Urinary bladder (tissue), 4 donors: ENCODE measurements around the gene PFKP. TPM values are rescaled to one million over a fixed set of nuclear protein-coding genes. Genes with fewer than 3 reads are reported as not detected.
A peak's percentile ranks its signal among the peaks of the same experiment; 100 is the strongest.

Source experiments
- DNase-seq: peaks from one replicate; pipeline ENCODE4 v3.0.0-alpha.2; 2015; ENCODE audit errors: extremely low spot score
- H3K27ac ChIP-seq: one replicate; pipeline ENCODE4 v1.5.1; 2013; ENCODE audit warnings: low read depth, mild to moderate bottlenecking, moderate library complexity
- H3K36me3 ChIP-seq: one replicate; pipeline ENCODE4 v1.6.1; 2013; ENCODE audit warnings: mild to moderate bottlenecking, moderate library complexity; ENCODE audit not compliant: insufficient read depth
- H3K4me1 ChIP-seq: one replicate; pipeline ENCODE4 v1.6.1; 2013; ENCODE audit warnings: mild to moderate bottlenecking, moderate library complexity; ENCODE audit not compliant: insufficient read depth
- H3K4me3 ChIP-seq: one replicate; pipeline ENCODE4 v1.5.1; 2013; ENCODE audit warnings: low read depth, low read length
- WGBS: extraction: QIAGEN DNeasy Blood & Tissue Kit; methylation state at CpG from one replicate; pipeline ENCODE4 v1.1.7; 2013; 5-methylcytosine and 5-hydroxymethylcytosine counted together
- polyA plus RNA-seq: library from polyadenylated mRNA; stranded (reverse); fragments of 200-250 nt; gene quantifications from one replicate; pipeline ENCODE4 v1.2.3, GENCODE V29; 2013
- total RNA-seq: library from RNA; depleted of rRNA; stranded (reverse); fragments of >200 nt; gene quantifications from one replicate; pipeline ENCODE4 v1.2.3, GENCODE V29; 2014
- donor health status: healthy with polysubstance abuse.
- donor health status: healthy.

Gene PFKP
- total and polyA plus RNA-seq, 2 donors: 40.6 to 104 TPM

DNA sequence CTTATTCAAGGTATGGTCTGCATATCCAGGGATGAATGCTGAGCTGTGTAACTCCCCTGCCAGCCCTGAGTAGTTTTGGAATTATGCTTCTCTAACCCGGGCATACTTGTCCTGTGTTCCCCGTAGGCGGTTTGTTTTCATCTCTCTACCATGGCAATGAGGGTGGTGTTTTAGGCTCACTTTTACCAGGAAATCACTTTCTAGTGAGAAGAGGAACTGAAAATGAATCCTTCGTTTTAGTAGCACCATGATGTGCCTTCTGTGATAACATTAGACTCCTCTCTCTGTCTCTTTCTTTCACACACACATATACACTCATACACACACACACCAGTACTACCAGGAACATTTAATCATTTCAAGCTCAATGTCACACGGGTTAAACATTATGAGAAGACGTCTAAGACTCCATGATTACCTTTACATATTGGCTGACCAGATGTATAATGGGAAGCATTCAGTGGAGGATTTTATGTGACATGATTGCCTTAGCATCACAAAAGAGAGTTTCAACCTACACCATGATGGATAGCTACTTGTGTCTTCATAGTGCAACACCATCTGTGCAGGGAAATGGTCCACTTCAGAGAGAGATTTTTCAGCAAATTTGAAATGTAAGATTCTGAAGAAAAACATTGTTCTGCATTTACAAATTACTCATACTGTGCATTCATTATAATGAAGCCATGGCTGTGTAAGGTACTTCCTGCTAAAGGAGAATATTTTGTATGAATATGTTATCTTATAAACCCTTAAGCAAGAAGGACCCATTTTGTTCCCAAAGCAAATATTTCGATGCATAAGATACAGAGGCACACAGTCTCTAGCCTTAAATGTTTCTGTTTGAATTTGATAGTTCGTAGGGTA lies 31.0 kb upstream of the PFKP start:
- no peak for DNase-seq
- H3K27ac ChIP-seq: no peak overlapping the region
- no peak overlapping the region for H3K4me3 ChIP-seq
- no peaks in the 10 kb centered on the region for H3K4me1 ChIP-seq
- 73% methylated on average over 8 of the region's 8 CpGs for WGBS
- H3K36me3 ChIP-seq: no peaks in the 10 kb centered on the region

DNA sequence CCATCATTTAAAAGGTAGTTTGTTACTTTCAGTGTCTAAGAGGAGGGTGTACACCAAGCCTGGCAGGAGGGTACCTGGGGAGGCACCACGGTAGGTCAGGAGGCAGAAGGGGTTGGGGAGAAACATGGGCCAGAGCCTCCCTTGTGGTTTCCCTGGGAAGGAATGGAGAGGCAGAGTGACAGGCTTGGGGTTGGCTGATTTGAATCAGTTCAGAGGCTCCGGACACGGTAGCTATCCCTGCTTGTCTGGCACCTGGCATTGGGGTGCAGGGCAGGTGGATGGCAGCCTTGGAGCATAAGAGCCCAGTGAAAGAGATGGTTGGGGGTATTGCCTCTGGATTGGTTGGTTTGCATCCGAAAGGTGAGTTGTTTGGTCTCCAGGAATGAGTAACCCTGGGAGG lies 30.2 kb upstream of the PFKP start:
- no peak overlapping the region for H3K4me3 ChIP-seq
- 95% methylated on average over 4 of the region's 4 CpGs for WGBS
- no peak for DNase-seq
- H3K27ac ChIP-seq: no peak overlapping the region
- no peaks in the 10 kb centered on the region for H3K4me1 ChIP-seq
- H3K36me3 ChIP-seq: no peaks in the 10 kb centered on the region

GRCh38 chr10:3040069-3040468 lies 27.3 kb upstream of the PFKP start:
- 81% methylated on average over 1 of the region's 1 CpG for WGBS
- Histone ChIP-seq H3K4me3 (no peak overlapping the region), H3K36me3 (no peaks in the 10 kb centered on the region), H3K27ac (no peak overlapping the region), H3K4me1 (no peaks in the 10 kb centered on the region)
- DNase-seq: no peak

DNA sequence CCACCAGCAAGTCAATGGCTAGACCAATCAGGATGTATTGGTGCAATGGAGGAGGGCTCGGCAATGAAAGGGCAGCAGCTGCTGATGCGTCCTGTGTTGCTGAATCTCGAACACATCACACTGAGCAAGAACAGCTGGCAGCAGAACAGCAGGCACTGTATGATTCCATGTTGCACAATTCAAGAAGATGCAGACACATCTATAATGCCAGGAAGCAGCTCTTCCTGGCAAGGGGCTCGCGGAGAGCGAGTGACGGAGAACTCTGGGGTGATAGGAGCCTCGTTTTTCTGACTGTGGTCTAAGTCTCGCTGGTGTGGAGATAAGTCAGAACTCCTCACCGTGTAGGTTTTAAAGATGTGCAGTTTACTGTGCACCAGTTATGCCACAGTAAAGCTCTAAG lies 24.8 kb upstream of the PFKP start:
- WGBS: 77% methylated on average over 10 of the region's 10 CpGs
- no peak overlapping the region for H3K27ac ChIP-seq
- H3K4me3 ChIP-seq: no peak overlapping the region
- H3K4me1 ChIP-seq: no peaks in the 10 kb centered on the region
- no peak for DNase-seq
- H3K36me3 ChIP-seq: no peaks in the 10 kb centered on the region

DNA sequence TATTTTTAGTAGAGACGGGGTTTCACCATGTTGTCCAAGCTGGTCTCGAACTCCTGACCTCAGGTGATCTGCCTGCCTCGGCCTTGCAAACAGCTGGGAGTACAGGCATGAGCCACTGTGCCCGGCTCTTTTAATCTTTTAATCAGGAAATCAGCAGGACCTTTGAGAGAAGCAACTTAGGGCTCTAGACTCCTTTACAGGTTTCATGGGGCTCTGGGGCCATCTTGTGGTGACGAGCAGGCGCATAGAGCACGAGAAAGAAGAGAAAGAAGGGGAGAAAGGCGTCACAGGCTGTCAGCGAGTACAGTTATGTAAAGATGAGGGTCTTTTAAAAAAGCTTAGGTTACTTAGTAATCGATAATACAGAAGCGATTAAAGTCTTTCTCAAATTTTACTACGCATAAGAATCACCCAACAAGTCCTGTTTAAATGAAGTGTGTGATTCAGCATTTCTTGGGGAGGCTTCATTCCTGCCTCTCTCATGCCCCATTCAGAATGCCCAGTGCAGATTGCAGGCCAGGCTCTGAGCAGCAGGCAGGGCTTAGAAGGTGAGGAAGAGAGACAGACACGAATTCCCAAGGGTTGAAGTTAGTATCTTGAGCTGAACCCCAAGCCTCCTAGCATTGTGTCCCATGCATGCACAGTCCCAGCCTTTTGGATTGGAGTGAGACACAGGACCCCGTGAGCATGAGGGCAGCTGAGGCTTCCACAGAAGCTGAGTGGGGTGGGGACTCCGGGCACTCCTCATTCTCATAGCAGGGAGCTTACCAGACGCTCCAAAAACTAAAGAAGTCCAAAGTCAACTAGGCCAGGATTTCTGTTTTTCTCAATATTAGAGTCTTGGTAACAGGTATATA lies 23.6 kb upstream of the PFKP start:
- H3K4me1 ChIP-seq: no peaks in the 10 kb centered on the region
- DNase-seq: peak; percentile 37
- WGBS: 23% methylated on average over 16 of the region's 16 CpGs
- H3K36me3 ChIP-seq: no peaks in the 10 kb centered on the region
- H3K4me3 ChIP-seq: no peak overlapping the region
- H3K27ac ChIP-seq: no peak overlapping the region

DNA sequence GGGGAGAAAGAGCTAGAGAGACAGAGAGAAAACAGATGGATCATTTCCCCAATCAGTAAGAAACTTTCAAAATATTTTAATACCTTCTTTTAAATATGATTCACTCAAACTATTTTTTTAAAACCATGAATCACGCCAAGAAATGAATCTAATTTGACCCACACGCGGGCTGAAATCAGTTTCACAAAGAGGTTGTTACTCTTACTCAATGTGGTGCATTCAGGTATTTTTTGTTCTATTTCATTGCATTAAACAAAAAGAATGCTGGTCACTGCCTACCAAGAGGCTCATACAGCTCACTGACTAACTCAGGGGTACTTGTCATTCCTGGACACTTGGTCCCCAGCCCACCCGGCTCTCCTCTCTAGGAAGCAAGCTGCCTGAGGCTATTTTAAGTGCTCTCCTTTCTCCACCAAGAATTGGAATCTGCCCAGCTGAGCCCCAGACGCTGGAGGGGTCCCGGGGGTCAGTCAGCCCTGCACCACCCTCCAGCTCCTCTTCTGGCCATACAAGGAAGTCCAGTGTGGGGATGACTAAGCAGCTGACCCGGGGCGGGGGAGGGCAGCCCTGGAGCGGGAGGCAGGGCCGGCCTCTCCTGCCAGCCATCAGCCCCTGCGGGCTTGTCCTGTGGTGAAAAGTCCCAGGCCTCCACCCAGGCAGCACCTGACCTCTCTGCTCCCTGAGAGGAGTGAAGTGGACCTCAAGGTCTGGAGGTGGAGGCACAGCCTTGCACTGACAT lies 21.7 kb upstream of the PFKP start:
- WGBS: 19% methylated on average over 11 of the region's 11 CpGs
- no peak for DNase-seq
- no peaks in the 10 kb centered on the region for H3K4me1 ChIP-seq
- H3K27ac ChIP-seq: no peak overlapping the region
- no peaks in the 10 kb centered on the region for H3K36me3 ChIP-seq
- no peak overlapping the region for H3K4me3 ChIP-seq

GRCh38 chr10:3046210-3046779 lies 21.1 kb upstream of the PFKP start:
- no peak for DNase-seq
- Histone ChIP-seq H3K4me1 (no peaks in the 10 kb centered on the region), H3K4me3 (no peak overlapping the region), H3K27ac (peak overlapping the region; percentile 31), H3K36me3 (no peaks in the 10 kb centered on the region)
- 57% methylated on average over 6 of the region's 6 CpGs for WGBS

DNA sequence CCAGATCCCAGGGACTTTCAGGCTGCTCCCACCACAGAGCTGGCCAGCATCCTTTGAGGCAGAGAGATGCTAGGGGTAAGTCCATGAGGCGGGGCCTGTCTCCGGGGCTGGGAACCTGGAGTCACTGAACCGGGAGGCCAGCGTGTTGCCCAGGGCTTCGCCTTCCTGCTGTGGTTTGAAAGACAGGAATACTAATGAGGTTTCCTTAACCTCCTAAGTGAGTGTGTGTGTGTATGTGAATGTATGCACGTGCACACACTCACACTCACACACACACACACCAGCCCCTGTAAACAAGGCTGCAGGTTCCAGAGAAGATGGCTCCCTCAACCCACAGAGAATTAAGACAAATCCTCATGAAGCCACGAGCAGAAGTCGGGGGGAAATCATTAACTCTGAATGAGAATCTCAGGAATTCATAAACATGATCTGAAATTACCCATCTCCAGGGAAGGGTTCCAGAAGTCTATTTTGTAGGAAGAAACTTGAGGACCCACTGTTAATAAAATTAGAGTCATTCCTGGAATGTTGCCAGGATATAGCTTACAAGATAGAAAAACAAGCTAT lies 20.3 kb upstream of the PFKP start:
- Histone ChIP-seq H3K36me3 (no peaks in the 10 kb centered on the region), H3K27ac (no peak overlapping the region), H3K4me3 (no peak overlapping the region), H3K4me1 (no peaks in the 10 kb centered on the region)
- DNase-seq: no peak
- 48% methylated on average over 8 of the region's 8 CpGs for WGBS

DNA sequence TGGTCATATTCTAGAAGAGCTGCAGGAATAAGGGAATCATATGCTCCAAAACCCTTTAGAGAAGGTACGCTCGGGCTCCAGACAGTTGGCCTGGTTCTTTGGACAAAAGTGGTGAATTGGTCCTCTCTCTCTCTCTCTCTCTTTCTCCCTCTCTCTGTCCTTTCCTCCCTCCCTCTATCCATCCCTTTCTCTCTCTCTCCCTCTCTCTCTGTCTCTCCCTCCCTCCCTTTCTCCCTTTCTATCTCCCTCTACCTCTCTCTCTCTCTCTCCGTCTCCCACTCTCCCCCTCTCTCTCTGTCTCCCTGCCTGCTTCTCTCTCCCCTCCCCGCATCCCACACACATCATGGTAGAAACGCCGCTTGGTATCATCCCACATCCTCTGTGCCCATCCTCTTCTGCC lies 19.8 kb upstream of the PFKP start:
- DNase-seq: no peak
- 69% methylated on average over 6 of the region's 6 CpGs for WGBS
- Histone ChIP-seq H3K4me3 (no peak overlapping the region), H3K27ac (peak overlapping the region; percentile 44), H3K36me3 (no peaks in the 10 kb centered on the region), H3K4me1 (no peaks in the 10 kb centered on the region)

DNA sequence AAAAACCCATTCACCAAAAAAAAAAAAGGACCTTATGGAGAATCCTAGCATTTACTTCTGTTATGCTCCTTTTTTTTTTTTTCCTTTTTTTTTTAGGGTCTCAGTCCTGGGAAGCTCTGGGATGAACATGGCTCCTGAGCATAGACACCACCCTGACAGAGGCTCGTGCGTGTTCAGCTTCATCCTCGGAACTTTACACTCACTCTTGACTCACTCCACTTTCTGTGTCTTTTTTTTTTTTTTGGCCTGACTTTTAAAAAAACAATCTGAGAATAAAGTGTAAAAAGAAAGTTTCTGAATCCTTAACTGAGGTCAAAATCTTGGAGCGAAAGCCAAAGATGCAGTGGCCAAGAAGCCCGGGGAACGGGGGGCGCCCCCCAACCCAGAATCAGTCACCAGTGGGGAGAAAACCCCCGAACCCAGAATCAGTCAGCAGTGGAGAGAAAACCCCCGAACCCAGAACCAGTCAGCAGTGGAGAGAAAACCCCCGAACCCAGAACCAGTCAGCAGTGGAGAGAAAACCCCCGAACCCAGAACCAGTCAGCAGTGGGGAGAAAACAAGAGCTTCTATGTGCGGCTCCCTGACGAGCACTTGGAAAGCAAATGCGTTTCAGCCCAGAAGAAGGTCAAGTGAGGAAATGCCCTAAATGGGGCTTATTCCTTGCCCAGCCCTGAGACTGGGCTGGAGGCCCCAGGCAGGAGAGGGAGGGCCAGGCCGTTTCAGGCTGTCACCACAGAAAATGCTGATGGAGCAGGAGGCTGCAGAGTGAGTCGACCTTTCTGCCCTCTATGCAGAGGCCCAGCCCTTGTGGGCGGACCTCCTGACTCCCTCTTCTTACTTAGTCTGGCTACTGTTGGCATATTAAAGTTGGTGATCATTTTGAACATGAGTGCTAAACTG lies 19.0 kb upstream of the PFKP start:
- no peak for DNase-seq

DNA sequence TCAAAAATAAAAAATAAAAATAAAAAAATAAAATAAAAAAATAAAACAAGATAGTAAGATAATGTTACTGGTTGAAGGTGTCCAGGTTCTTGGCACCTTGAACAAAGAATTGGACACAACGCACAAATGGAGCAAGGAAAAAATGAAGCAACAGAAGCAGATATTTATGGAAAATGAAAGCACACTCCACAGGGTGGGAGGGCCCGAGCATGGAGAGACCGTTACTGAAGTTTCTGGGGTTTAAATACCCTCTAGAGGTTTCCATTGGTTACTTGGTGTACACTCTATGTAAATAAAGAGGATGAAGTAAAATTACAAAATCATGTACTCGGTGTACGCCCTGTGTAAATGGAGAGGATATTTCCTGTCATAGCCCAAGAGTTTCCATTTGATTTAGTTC lies 15.7 kb upstream of the PFKP start:
- Histone ChIP-seq H3K4me3 (no peak overlapping the region), H3K36me3 (no peaks in the 10 kb centered on the region), H3K27ac (no peak overlapping the region), H3K4me1 (no peaks in the 10 kb centered on the region)
- no peak for DNase-seq
- WGBS: 73% methylated on average over 5 of the region's 5 CpGs

More for the DNA sequence above, 19.0 kb upstream of the PFKP start:
- Histone ChIP-seq H3K27ac (peak overlapping the region; percentile 44), H3K4me3 (no peak overlapping the region), H3K4me1 (no peaks in the 10 kb centered on the region), H3K36me3 (no peaks in the 10 kb centered on the region)
- WGBS: 43% methylated on average over 17 of the region's 17 CpGs

DNA sequence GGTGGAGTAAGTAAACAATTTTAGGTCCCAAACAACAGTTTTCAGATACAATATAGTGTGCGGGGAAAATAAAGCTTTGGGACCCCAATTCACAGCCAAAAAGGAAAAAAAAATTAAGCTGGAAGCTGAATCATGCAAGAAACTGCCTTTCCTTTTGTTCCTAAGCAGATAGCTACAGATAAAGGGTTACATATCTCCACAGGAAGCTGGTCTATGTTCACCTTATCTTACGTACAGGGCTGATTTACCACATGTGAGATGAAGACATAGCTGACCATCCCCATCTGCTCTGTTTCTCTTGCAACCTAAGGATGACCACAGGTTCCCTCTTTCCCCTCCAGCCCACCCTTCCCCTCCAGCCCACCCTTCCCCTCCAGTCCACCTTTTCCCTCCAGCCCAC lies 14.2 kb upstream of the PFKP start:
- Histone ChIP-seq H3K4me3 (no peak overlapping the region), H3K36me3 (no peaks in the 10 kb centered on the region), H3K27ac (no peak overlapping the region), H3K4me1 (no peaks in the 10 kb centered on the region)
- 82% methylated on average over 2 of the region's 2 CpGs for WGBS
- no peak for DNase-seq
